ENCODE results near the gene CD14.
"Not testable (repeated sequence)": the region's sequence is repeated elsewhere in the genome, so short reads cannot be mapped to it uniquely, and the experiment has no call there.

- TF ChIP-seq CTCF, POLR2A (IDR thresholded peaks at IDR 0.05): not testable (repeated sequence)
Observed at GRCh38 chr5:140624886-140625285, 8.1 kb downstream of the CD14 start.
